Left renal cortex interstitium (tissue), 4 donors: ENCODE data around the gene SELENOS. TPM values are rescaled to one million over a fixed set of nuclear protein-coding genes. Genes with fewer than 3 reads are reported as not detected.
A peak's percentile ranks its signal among the peaks of the same experiment; 100 is the strongest.

Experiments used
- DNase-seq, 4 donors: peaks; one replicate each; pipeline ENCODE4 v3.0.0-alpha.2; 2013; ENCODE audit warnings: low read depth in 4 of 4, low spot score in 2 of 4, missing footprints in 1 of 4
- polyA plus RNA-seq, 4 donors: library from polyadenylated mRNA; unstranded; fragments of 120-200 nt; gene quantifications; one replicate each; pipeline ENCODE4 v1.2.1, GENCODE V29; 2013; ENCODE audit not compliant: insufficient read length in 4 of 4

The SELENOS gene
- polyA plus RNA-seq, 4 donors = 56.3 to 68.6 (median 65.8) TPM

DNA sequence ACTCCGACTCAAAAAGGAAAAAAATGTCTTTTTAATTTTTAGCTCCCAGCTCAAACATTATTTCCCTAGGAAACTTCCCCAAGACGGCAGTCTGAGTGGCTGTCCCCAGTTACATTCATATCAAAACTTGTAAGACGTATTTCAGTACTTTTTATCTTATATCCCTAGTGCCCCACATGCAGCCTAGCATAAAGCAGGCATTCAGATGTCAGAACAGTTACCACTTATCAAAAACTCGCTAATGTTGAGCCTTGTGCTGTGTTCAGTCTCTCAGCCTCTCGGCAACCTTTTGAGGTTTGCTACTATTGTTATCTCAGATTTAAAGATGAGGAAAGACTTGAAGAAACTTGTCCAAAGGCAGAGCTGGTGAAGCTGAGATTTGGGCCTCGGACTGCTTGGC is 6.6 kb upstream of the SELENOS start:
- DNase-seq = no peak

GRCh38 chr15:101280007-101280406 is 2.7 kb upstream of the SELENOS start:
- DNase-seq = no peak

- DNase-seq = no peak
These were observed 769 bp upstream of the SELENOS start for GRCh38 chr15:101277943-101278564.

- DNase-seq = no peak
These were observed 716 bp downstream of the SELENOS start for GRCh38 chr15:101276501-101277037.

DNA sequence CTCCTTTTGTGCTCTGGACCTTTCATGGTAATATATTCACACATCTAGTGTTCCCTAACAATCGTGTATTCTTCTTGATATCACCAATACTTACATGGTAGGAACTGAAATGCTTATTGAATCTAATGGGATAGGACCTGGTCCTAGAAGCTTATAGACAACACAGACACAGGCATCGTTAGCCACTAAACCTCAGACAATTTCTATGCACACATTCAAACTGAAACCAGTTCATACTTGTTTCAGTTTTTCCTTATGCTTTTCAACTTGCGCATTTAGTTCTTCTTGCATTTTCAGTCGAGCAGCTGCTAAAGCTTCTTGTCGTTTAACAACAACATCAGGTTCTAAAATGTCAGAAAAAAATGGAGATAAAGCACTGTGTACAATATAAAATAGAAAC is 2.3 kb downstream of the SELENOS start:
- no peak for DNase-seq

DNA sequence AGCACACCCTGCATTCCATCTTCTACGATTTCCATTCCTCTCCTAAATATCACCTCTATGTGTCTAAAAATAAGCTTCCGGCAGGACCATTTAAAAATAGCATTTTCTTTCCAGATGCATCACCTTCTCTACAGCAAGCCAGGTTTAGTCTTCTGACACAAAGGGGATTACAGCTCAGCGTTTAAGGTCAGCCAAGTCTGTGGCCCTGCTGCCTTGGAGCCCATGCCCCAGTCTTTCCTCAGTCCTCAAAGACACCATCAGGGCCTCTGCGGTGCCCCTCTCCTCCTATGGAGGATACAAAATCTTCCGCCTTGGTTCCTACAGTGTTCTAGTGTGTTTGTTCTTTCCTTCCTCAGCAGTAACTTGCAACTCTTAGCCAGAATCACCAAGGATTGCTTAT is 3.8 kb downstream of the SELENOS start:
- DNase-seq = no peak

- DNase-seq = no peak
These were observed 4.7 kb downstream of the SELENOS start for GRCh38 chr15:101272584-101272983.

DNA sequence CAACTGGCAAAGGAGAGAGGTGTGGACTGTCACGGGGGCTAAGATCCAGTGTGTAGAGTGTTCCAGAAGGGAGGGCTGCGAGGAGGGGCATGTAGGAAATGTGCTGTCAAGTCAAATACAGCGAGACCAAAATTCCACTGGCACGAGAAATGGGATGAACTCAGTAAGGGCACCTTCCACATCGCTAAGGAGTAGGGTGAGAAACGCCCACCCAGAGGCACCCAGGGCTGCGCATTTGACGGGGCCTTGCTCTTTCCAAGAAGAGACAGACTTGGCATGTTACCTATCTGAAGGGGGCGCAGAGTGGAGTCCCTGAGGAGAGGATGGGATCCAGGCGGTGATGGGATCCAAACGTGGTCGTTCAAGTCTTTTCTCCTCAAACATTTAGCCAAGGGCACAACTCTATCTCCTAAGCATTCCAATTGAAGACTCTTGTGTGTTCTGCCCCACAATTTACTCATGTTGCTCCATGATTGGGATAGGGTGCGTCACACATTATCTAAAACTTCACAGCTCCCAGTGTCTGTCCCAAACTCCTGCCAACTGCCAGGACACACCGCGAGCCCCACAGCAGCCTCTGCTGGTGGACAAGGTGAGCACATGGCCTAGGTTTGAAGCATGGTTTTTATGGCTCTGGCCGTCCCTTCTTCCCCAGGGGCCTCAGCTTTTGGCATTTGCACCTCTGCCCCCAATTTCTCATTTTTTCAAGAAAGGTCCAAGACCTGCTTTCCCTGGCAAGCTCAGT is 7.6 kb downstream of the SELENOS start:
- DNase-seq = no peak

DNA sequence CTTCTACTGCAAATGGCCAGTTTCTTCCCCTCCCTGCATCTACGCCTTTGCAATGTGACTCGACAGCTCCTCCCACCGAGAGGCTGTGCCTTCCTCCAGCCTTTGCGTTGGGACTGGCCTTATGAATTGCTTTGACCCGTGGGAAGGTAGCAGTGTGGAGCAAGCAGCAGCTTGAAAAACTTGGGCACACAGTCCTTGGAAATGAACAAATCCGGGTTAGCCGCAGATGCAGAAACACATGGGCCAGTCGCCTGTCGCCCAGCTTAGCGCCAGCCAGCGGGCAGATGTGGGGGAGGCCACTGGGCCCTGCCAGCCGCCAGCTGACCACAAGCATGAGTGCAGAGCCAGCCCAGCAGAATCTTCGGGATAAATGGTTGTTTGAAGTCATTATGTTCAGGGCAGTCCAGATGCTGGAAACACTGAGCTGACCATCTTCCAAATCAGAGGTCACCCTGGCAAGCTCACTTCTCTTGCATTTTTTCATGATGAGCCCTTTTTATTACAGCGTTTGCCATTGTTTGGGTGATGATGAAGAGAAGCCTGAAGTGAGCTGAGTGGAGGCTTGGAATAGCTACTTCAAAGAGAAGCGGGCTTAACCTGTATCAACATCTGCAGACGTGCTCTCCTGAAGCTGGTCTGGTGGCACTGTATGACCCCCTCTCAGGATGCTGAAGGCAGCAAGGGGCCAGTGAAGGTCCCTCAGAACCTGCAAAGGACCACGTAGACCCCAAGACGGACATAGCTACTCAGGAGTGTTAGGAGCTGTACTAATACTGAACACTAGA is 9.8 kb downstream of the SELENOS start:
- no peak for DNase-seq

DNA sequence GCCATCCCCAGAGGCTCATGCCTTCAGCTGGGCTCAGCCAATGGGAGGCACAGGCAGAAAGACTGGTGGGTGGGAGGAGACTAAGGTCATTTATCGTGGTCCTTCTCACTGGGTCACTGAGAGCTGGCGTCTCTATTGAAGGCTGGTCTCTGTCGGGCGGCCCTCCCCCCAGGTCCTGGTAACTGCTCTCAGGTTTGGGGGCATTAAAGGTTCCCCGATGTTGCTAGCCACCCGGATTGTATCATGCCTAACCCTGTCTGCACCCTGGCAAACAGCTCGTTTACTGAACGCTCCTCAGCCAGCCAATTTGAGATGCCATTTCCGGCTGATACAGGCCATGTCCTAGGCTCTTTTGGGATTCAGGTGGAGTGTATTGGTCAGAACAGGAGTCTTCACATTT is 10.5 kb downstream of the SELENOS start:
- no peak for DNase-seq

DNA sequence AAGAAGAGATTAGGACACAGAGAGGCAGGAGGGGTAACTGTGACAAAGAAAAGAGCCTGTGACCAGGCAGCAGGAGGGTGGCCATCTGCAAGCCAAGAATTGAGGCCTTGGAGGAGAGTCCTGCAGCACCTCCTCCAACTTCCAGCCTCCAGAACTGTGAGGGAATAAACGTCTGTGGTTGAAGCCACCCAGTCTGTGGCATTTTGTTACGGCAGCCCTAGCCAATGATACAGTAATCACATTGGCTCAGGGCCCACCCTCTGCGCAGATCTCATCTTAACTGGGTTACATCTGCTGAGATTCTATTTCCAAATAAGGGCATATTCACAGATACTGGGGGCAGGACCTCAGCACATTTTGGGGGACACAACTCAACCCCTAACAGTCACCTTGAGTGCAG is 11.3 kb downstream of the SELENOS start:
- DNase-seq = no peak

GRCh38 chr15:101264911-101265641 is 12.2 kb downstream of the SELENOS start:
- DNase-seq = no peak

DNA sequence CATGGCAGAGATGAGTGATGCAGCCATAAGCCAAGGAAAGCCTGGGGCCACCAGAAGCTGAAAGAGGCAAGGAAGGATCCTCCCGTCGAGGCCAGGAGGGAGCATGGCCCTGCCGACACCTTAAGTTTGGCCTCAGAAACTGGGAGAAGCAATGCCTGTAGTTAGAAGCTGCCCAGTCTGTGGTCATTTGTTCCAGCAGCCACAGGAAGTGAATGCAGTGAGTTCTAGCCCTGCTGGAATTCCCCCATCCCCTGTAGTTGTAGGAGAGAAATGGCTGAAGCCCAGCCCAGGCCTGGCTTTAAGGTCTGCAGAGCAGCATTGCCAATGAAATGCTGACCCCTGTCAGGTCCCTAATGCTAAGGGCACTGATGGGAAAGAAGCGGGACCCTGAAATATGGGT is 13.3 kb downstream of the SELENOS start:
- DNase-seq = no peak

GRCh38 chr15:101262551-101262950 is 14.7 kb downstream of the SELENOS start:
- no peak for DNase-seq

DNA sequence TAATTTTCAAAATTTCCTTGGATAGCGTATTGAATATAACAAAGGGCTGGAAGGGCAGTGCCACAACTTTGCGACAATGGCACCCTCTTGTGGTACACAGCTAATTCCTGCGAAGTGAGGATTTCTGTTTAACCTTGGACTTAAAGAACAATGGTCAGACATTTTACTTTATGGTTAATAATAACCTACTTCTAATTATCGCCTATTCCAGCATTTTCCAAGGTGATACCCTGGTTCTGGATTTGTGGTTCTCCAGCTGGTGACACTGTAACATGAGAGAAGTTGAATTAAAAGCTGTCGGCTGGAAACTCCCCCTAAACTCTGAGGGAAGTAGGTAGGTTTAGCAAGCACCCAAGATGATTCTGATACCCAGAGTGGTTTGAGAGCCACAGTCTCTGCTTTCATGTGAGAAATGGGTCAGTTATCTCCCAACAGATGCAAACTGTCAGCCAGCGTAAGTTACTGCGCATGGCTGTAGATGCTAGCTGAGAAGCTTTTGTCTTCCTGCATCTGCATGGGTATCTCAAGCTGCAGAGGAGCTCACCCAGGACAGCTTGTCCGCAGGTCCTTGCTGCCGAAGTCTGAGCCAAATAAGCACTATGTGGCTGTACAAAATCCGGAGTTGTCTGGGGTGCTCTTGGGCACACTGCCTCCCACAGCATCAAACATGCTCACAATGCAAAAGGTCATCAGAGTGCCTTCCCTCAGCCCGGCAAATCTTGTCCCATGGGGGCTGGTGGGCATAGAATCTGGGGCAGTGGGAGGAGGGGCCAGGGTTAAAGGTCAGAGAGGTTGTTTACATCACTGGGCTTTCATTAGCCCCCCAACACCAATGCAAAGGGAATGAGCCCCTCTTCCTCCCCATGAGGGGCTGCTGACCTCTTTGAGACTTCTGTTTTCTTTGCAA is 18.8 kb downstream of the SELENOS start:
- DNase-seq = peak in 1 of 4 donors; percentile 74

DNA sequence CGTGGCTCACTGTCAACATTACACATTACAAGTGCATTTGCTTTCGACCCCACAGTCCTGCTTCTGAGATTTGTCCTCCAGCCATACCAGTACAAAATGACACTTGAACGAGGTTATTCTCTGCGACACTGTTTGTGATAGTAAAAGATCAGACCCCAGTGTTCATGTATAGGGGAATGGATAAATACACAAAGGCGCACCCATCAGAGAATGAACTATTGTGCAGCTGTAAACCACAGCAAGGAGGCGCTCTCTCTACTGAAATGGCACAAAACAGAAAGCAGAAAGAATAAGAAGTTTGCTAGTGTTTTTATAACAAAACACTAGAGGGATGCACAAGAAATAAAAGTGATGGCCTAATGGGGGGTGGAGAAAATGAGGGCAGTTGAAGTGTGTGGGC is 20.5 kb downstream of the SELENOS start:
- DNase-seq = no peak

GRCh38 chr15:101255615-101256241 is 21.6 kb downstream of the SELENOS start:
- DNase-seq = no peak

- no peak for DNase-seq
These were observed 22.3 kb downstream of the SELENOS start for GRCh38 chr15:101255051-101255395.
